Lower leg skin (tissue), 4 donors: ENCODE measurements around the gene CYP11A1. TPM values are rescaled to one million over a fixed set of nuclear protein-coding genes. Genes with fewer than 3 reads are reported as not detected.

Experiments used
- DNase-seq, 2 donors: peaks; one replicate each; pipeline ENCODE4 v3.0.0-alpha.2; 2019; ENCODE audit warnings: low spot score in 2 of 2
- H3K4me3 ChIP-seq: fragments of 200-600 bp; sonication (generic); 2 replicates; pipeline ENCODE4 v1.5.1; 2017; ENCODE audit warnings: mild to moderate bottlenecking, low read depth; ENCODE audit not compliant: poor library complexity, severe bottlenecking
- POLR2A ChIP-seq, 2 donors: fragments of 450-650 bp; IDR thresholded peaks; one replicate each; pipeline ENCODE4 v1.6.1; 2016 to 2017; ENCODE audit warnings: antibody characterized with exemption in 2 of 2, mild to moderate bottlenecking in 1 of 2, moderate library complexity in 1 of 2
- WGBS, 2 donors: methylation state at CpG; one replicate each; pipeline ENCODE4 v1.1.5; 2018; 5-methylcytosine and 5-hydroxymethylcytosine counted together
- intact Hi-C: fragments of 100-400 bp; cut with DNase I; formaldehyde crosslinking; loops from one replicate; pipeline ENCODE4 v1.15.0; 2023; ENCODE audit warnings: low total_unique reads
- total RNA-seq, 4 donors: library from RNA; depleted of rRNA; stranded (reverse); fragments of >200 nt; gene quantifications; one replicate each; pipeline ENCODE4 v1.1.0, GENCODE V29; 2016
- TF ChIP-seq, protein P1 (sequence below), 3 donors: fragments of 450-650 bp; IDR thresholded peaks; one replicate each; pipeline ENCODE4 v1.5.1; 2016; ENCODE audit warnings: antibody characterized with exemption in 3 of 3, mild to moderate bottlenecking in 3 of 3, moderate library complexity in 2 of 3

CYP11A1 gene
- total RNA-seq, 4 donors from 2014 or later = 0.34 to 0.75 (median 0.49) TPM; not detected in 1

DNA sequence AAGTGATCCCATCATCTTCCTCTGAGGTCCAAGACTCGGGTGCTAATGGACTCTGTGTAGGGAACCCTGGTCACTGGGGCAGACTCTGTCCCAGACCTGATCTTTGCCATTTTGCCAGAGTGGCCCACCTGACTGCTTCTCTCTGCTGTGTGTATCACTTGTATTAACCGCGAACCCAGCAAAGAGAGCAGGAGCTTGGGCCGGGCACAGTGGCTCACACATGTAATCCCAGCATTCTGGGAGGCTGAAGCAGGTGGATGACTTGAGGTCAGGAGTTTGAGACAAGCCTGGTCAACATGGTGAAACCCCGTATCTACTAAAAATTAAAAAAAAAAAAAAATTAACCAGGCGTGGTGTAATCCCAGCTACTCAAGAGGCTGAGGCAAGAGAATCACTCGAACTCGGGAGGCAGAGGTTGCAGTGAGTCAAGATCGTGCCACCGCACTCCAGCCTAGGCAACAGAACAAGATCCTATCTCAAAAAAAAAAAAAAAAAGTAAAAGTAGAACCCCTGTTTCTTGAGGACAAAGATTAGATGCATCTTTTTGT, 32.9 kb upstream of the CYP11A1 start:
- intact Hi-C loops = no loop called here
- WGBS, 2 donors = 72 to 74% methylated on average over 10 of the region's 10 CpGs
- no peak overlapping the region for H3K4me3 ChIP-seq
- TF ChIP-seq, protein P1, sequence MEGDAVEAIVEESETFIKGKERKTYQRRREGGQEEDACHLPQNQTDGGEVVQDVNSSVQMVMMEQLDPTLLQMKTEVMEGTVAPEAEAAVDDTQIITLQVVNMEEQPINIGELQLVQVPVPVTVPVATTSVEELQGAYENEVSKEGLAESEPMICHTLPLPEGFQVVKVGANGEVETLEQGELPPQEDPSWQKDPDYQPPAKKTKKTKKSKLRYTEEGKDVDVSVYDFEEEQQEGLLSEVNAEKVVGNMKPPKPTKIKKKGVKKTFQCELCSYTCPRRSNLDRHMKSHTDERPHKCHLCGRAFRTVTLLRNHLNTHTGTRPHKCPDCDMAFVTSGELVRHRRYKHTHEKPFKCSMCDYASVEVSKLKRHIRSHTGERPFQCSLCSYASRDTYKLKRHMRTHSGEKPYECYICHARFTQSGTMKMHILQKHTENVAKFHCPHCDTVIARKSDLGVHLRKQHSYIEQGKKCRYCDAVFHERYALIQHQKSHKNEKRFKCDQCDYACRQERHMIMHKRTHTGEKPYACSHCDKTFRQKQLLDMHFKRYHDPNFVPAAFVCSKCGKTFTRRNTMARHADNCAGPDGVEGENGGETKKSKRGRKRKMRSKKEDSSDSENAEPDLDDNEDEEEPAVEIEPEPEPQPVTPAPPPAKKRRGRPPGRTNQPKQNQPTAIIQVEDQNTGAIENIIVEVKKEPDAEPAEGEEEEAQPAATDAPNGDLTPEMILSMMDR (IDR thresholded peaks at IDR 0.05) = no peak
- TF ChIP-seq POLR2A (IDR thresholded peaks at IDR 0.05) = no peak
- DNase-seq = no peak

DNA sequence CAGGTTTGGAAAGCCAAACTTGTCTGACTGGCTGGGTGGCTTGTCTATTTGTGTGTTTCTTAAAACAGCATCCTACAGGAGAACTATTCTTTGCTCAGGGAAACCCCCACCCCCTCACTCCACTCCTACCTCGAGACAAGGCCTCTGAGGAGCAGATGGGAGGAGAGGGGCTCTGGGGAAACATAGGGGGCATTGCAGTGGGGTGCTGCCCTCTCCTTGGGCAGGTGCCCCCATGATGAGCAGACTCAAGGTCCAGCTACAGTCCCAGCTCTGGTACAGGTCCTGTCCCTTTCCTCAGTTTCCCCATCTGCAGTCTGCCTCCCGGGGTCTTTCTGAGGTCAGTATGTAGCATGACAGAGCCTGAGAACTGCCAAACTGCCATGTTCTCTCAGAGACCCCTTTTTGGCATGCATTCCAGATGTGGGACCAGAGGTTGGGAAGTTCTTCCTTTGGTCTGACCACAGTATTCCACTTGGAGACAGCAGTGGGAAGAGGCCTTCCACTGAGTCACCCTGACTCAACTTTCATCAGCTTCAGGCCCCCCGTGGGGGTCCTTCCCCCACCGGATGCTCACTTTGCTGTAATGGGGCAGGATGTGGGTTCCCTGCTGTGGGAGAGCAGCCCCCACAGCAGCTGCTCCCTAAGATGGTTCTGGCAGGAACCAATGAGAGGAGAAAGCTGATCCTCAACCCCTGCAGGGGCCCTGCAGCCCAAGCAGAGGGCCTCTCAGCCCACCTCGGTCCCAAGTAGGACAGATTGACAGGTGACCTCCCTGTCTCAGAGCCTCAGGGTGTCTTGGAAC, 32.3 kb upstream of the CYP11A1 start:
- TF ChIP-seq POLR2A (IDR thresholded peaks at IDR 0.05) = no peak
- TF ChIP-seq, protein P1 (IDR thresholded peaks at IDR 0.05) = no peak
- no peak overlapping the region for H3K4me3 ChIP-seq
- DNase-seq = no peak
- WGBS, 2 donors = 39 to 42% methylated on average over 5 of the region's 5 CpGs
- intact Hi-C loops = no loop called here

DNA sequence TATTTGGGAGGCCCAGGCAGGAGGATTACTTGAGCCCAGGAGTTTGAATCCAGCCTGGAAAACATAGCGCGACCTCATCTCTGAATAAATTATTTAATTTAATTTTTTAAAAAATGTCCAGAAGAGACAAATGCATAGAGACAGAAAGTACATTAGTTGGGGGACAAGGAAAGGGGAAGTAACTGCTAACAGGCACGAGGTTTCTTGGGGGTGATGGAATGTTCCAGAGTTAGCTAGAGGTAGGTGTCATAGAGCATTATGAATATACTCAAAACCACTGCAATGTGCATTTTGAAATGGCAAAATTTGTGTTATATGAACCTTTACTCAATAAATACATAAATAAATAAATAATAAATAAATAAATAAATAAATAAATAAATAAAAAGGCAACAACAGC, 31.7 kb upstream of the CYP11A1 start:
- no peak for DNase-seq
- intact Hi-C loops = no loop called here
- TF ChIP-seq, protein P1 (IDR thresholded peaks at IDR 0.05) = no peak
- no peak for TF ChIP-seq POLR2A (IDR thresholded peaks at IDR 0.05)
- WGBS, 2 donors = 89 to 92% methylated on average over 3 of the region's 3 CpGs
- H3K4me3 ChIP-seq = no peak overlapping the region

DNA sequence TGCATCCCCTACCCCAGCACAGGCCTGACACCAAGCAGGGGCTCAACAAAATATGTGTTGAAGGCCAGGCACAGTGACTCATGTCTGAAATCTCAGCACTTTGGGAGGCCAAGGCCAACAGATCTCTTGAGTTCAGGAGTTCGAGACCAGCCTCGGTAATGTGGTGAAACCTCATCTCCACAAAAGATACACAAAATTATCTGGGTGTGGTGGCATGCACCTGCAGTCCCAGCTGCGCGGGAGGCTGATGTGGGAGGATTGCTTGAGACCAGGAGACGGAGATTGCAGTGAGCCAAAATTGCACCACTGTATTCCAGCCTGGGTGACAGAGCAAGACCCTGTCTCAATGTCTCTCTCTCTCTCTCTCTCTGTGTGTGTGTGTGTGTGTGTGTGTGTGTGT, 30.7 kb upstream of the CYP11A1 start:
- intact Hi-C loops = no loop called here
- TF ChIP-seq POLR2A (IDR thresholded peaks at IDR 0.05) = no peak
- TF ChIP-seq, protein P1 (IDR thresholded peaks at IDR 0.05) = no peak
- no peak for DNase-seq
- no peak overlapping the region for H3K4me3 ChIP-seq
- 90 to 95% methylated on average over 5 of the region's 5 CpGs for WGBS, 2 donors

DNA sequence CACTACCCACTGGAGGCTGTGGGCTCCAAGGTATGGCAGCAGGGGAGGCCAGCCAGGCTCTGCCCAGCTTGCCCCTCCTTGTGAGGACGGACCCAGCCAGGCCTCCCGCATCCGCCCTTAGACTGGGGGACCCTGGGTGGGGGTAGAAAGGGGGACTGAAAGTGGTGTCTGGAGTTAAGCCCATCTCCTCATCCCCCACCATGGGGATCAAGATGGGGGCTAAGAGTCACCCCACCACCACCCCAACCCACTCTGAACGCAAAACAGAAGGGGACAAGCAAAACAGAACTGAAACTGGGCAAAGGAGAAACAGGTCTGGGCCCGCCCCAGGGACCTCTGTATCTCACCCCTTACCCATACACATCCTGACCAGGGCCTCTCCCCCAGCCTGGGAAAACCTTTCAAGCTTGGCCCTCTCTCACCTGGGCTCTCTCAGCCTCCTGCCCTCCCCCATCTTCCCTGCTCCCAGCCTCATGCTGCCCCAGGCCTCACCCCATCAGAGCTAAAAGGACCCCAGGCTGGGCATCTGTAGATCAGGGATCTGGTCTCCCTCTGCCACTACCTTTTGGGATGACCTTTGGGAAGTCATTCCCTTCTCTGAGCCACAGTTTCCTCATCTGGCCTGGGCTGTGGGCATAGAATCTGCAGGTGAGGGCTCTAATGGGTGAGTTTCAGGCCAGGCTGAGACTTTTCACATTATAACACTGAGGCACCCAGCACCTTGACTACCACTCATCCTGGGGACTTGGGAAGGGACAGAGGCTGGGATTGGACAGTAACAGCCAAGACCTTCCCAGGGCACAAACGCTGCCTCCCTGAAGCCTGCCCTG, 30.0 kb upstream of the CYP11A1 start:
- intact Hi-C loops = no loop called here
- DNase-seq = no peak
- H3K4me3 ChIP-seq = no peak overlapping the region
- TF ChIP-seq POLR2A (IDR thresholded peaks at IDR 0.05) = no peak
- TF ChIP-seq, protein P1 (IDR thresholded peaks at IDR 0.05) = no peak
- WGBS, 2 donors = 89 to 95% methylated on average over 5 to 6 of the region's 6 CpGs
